GM21367 (cell line): ENCODE data around the gene PTGS1.
"Not testable (repeated sequence)": the region's sequence is repeated elsewhere in the genome, so short reads cannot be mapped to it uniquely, and the experiment has no call there.

Source experiments
- ATAC-seq: cut with Tn5 transposase; IDR thresholded peaks from one replicate; pipeline ENCODE4 v1.9.1; 2021; ENCODE audit not compliant: unreplicated experiment

PTGS1 gene

DNA sequence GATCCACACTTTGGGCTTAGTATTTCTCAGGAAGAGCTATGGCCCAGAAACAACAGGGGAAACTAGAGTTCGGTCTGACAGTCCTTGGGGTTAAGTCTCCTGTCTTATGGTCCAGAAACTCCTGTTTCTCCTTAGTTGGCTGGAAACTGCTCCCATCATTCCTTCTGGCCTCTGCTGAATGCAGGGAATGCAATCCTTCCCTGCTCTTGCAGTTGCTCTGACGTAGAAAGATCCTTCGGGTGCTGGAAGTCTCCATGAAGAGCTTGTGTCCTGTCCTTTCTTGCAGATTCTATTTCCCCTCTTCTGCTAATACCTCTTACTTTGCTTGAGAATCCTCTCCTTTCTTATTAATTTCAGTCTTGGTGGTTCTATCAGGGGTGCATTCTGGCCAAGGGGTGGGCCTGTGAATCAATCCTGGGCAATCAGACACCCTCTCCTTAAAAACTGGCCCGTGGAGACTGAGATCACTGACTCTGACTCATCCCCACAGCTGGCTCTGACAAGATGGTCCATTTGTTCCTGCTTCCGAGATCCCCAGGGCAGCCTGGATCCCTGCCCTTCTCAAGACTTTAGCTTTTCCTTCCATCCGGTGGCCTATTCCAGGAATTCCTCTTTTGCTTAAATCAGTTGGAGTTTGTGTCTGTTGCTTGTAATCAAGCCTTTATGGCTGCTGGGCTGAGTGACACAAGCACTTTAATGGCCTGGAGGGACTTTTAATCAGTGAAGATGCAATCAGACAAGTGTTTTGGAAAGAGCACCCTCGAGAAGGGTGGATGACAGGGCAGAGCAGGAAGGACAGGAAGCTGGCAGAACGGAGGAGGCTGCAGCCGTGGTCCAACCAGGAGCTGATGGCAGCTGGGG lies 23.7 kb downstream of the PTGS1 start:
- ATAC-seq, result no peak

GRCh38 chr9:122396614-122397148 lies 25.9 kb downstream of the PTGS1 start:
- no peak for ATAC-seq

- ATAC-seq, result no peak
These were observed 26.9 kb downstream of the PTGS1 start for GRCh38 chr9:122397749-122398148.

GRCh38 chr9:122398371-122398924 lies 27.6 kb downstream of the PTGS1 start:
- ATAC-seq, result no peak

DNA sequence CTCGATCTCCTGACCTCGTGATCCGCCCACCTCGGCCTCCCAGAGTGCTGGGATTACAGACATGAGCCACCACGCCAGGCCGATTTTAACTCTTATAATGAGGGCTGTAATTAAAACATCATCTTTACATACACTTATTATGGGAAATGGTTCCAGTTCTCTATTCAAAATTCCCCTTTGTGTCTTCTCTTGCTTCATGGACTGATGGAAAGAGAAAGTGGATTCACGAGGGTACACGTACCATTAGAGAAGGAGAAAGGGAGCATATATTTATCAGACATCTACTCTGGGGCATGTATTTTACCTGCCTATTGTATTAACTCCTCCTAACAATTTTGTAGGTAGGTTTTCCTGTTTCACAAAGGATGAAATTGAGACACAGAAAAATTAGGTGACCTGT lies 31.1 kb downstream of the PTGS1 start:
- ATAC-seq, result no peak

GRCh38 chr9:122402403-122402871 lies 31.6 kb downstream of the PTGS1 start:
- ATAC-seq, result no peak

DNA sequence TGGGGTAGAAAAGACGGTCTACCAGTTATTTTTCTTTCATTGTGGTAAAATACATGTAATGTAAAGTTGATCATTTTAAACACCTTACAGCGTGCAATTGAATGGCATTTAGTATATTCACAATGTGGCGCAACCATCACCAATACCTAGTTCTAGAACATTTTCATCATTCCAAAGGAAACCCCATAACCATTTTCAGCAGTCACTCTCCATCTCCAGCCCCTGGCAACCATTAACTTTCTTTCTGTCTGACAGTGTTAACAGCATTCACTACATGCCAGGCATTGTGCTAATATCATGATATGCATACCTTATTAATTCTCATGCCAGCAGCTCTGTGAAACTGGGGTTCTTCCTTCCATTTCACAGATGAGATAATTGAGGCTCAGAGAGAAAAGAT lies 32.0 kb downstream of the PTGS1 start:
- ATAC-seq, result no peak

DNA sequence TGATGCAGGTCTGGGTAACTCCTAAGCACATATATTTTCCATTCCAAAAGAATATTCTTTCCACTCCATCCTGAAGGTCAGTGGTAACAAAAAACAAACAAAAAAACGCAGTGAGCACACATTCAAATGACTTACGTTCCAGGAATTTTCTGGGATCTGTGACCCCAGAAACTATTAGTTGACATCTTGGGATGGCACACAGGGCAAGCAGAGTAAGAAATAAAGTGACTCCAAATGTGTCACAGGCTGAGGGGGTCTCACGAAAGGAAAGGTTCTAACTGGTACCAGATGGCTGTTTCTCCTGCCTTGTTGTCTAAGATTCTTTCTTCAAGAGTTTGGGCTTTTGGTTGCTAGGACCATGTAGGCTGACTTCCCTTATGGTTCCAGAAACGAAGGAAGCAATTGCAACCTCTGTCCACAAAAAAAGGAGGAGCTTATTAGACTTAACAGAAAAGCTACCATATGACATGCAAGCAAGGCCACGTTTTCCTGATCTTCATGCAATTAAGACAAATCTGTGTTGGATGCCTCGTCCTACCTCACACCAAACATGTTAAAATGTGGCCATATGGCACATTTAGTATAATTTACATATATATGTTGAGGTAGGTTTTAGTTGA lies 32.7 kb downstream of the PTGS1 start:
- no peak for ATAC-seq

- ATAC-seq, result not testable (repeated sequence)
These were observed 34.7 kb downstream of the PTGS1 start for GRCh38 chr9:122405304-122406069.

DNA sequence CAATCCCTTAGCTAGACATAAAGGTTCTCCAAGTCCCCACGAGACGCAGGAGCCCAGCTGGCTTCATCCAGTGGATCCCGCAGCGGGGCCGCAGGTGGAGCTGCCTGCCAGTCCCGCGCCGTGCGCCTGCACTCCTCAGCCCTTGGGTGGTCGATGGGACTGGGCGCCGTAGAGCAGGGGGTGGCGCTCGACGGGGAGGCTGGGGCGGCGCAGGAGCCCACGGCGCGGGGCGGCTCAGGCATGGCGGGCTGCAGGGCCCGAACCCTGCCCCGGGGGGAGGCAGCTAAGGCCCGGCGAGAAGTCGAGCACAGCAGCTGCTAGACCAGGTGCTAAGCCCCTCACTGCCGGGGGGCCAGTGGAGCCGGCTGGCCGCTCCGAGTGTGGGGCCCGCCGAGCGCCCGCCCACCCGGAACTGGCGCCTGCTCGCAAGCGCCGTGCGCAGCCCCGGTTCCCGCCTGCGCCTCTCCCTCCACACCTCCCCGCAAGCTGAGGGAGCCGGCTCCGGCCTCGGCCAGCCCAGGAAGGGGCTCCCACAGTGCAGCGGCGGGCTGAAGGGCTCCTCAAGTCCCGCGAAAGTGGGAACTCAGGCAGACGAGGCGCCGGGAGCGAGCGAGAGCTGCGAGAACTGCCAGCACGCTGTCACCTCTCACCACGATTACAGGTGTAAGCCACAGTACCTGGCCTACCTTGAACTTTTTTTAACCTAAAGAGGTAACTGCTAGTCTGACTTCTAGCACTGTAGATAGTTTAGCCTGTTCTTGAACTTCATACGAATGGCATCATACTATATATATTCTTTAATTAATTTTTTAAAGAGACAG lies 35.5 kb downstream of the PTGS1 start:
- ATAC-seq, result no peak

DNA sequence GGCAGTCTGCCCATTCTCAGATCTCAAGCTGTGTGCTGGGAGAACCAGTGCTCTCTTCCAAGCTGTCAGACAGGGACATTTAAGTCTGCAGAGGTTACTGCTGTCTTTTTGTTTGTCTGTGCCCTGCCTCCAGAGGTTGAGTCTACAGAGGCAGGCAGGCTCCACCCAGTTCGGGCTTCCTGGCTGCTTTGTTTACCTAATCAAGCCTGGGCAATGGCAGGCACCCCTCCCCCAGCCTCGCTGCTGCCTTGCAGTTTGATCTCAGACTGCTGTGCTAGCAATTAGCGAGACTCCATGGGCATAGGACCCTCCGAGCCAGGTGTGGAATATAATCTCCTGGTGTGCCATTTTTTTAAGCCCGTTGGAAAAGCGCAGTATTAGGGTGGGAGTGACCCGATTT lies 43.3 kb downstream of the PTGS1 start:
- not testable (repeated sequence) for ATAC-seq

DNA sequence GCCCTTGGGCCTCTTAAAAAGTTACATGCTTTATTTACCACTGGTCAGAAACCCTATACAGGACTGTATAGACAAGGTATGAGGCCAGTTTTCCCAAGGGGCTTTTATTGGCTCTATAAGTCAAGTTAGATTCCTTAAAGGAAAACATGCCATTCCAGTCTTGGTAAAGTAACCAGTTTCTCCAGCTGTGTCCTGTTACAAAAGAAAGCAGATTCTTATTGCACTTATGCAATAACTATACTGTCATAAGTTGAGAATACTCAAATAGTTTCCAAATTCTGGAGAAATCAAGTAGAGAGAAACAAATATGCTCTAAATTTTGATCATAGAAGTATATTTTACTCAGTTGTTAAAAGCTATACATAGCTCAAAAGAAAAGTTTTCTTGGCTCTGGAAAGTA lies 47.2 kb downstream of the PTGS1 start:
- no peak for ATAC-seq

GRCh38 chr9:122420315-122420714 lies 49.5 kb downstream of the PTGS1 start:
- no peak for ATAC-seq

DNA sequence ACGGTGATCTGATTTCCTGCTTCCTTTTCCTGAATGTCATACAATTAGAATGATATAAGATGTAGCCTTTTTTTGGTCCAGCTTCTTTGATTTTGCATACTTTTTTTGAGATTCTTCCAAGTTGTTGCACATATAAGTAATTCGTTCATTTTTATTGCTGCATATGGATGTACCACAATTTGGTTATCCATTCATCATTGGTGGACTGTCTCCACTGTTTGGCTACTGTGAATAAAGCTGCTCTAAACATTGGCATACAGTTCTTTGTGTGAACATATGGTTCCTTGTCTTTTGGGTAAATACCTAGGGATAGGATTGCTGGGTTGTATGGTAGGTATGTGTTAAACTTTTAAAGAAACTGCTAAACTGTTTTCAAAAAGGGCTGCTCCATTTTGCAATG lies 54.3 kb downstream of the PTGS1 start:
- ATAC-seq, result no peak

- ATAC-seq, result no peak
These were observed 55.9 kb downstream of the PTGS1 start for GRCh38 chr9:122426723-122427122.

DNA sequence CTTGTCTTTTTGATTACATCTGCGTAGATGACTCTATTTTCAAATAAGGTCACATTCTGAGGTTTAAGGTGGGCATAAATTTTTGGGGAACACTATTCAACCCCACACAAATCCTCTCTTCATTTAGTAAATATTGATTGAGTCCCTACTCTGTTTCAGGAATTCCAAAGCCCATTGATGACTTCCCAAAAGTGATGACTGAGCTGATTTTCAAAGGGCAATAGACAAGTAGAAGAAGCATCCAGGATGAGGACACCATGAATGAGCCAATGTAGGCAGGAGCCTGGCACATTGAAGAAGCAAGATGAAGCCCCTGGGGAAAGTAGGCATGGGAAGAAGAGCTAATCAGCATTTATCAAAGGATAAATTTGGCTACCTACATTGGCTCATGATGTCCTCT lies 71.7 kb downstream of the PTGS1 start:
- no peak for ATAC-seq

- ATAC-seq, result no peak
These were observed 73.4 kb downstream of the PTGS1 start for GRCh38 chr9:122444041-122444733.
